HG03558 (cell line): Measurements from ENCODE around the gene KLHL7.
"Not testable (repeated sequence)": the region's sequence is repeated elsewhere in the genome, so short reads cannot be mapped to it uniquely, and the experiment has no call there.

Experiments used
- ATAC-seq: cut with Tn5 transposase; IDR thresholded peaks from one replicate; pipeline ENCODE4 v1.9.1; 2021; ENCODE audit warnings: moderate number of reproducible peaks; ENCODE audit not compliant: unreplicated experiment; ENCODE audit errors: extremely low read depth

KLHL7 gene

DNA sequence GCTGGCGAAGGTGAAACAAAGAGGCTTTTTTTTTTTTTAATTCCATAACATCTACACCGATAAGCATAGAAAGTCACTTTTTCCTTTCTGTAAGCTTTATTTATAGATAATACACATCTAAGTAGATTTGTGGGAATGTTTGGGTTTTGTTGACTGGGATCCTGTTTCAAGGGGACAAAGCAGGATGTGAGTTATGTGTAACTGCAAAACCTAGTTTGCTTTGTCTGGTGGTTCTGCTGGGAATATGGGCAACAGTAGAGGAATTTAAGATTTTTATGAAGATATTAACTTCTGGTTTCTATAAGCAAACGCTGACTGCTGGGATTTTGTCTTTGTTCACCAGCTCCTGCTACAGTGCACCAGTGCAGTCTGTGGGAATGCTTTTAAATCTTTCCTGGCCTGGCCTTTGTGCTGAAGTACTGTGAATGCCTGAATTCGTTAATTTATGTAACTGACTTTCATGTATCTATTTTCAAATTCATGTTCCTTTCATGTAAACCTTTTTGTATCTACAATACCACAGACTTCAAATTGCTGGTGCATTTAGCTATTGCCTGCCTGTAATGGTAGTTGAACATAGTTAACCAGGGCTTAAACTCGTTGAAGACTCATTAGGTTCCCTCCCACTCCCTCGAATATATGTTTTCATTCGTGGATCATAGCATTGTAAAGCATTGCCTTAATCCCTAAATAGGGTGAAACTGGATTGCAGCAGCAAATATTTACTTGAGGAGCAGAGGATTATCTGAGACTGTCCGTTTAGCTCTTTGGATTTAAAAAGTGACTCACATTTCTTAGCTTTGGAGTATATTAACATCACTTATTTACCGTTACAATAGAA, 1.5 kb downstream of the KLHL7 start:
- no peak for ATAC-seq

DNA sequence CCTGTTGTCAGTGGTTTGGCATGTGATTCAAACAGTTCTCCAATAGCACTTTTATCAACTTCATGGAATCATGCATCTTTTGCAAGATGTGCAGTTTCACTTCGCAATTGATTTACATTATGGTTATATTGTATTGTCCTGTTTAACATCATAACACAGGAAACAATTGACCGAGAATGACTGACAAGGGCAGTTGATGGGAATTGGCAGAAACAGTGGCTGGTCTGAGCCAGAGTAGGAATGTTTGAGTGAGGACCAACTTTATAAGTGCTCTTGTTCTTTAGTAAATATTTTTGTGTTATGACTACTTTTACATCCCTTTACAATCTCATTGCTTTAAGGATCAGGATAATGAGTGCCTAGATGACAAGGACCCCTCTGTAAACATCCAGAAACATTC, 2.2 kb downstream of the KLHL7 start:
- ATAC-seq, result no peak

DNA sequence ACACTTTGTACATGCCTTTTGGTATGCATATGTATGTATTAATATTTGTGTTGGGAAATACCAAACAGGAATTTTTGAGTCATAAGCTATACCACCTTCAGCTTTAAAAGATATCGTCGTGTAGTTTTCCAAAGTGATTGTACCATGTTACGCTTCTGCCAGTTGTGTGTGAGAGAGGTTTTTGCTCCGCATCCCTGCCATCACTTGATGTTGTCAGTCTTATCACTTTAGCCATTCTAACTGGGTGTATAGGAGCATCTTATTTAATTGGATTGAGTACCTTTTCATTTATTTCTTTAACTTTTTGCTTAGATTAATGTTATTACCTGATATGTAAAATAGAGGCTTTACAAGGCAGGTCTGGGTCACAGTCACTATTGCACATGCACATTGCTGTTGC, 3.4 kb downstream of the KLHL7 start:
- no peak for ATAC-seq

DNA sequence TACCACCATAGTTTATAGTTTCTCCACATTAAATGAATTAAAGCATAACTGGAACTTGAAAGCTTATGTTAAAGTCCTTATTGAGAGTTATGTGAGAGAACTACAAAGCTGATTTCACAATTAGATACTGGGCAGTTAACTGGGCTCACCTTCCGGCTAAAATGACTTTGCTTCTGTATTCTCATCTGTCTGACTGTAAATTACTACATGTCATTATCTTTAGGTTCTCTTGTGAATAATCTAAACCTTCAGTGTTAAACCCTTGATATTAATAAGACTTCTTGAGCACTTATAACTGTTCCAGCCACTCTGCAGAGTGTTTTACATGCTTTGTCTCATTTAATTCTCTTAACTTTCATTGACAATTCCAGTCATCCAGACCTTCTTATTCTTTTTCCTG, 3.9 kb downstream of the KLHL7 start:
- ATAC-seq, result no peak

DNA sequence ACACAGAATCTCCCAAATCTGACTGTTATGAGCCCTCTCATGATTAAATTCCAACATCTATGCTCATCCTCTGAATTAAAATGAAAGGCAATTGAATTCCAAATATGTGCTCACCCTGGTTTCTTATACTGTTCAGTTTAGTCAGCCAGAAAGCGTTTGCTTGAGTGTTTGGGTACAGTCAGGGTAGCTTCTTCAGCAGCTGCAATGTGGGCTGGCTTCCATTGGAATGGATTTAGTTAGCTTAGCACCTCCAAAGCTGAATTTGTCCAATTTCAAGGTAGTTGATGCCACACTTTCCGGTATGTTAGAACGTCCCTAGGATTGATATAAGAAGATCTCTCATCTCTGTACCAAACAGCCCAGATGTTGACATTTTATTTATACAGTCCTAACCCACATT, 9.3 kb downstream of the KLHL7 start:
- no peak for ATAC-seq

DNA sequence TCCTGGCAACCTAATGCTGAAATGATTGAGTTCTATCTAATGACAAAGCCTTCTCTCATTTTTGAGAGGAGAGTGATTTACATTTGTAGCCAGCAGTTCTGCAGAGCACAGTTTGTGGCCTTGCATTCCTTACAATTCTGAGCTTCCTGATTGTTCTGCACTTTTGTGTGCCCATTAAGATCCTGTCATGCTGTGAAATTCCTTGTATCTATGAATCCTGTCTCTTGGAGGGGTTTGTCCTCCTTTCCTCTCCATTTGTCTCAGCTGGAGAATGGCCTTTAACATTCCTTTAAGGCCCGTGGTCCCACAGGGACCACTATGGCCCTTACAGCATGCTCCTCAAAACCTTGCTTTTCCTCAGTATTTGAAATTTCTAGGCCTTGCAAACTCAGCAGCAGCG, 10.4 kb downstream of the KLHL7 start:
- ATAC-seq, result no peak

DNA sequence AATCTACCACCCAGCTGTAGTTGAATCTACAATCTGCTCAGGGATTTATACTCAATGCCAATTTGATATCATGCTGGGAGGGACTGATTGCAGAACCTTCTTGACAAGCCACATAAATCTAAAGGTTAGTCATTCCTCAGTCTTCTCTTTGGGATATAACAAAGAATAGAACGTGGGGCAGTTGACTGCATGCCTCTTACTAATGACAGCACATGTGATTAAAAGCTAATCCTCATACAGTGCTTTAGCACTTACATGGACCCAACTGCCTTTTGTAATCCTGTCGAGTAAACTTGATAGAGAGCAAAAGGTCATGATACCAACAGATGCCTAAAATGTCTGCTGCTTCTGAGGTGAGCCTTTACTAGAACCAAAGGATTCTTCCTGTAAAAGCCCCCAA, 12.3 kb downstream of the KLHL7 start:
- ATAC-seq, result no peak

DNA sequence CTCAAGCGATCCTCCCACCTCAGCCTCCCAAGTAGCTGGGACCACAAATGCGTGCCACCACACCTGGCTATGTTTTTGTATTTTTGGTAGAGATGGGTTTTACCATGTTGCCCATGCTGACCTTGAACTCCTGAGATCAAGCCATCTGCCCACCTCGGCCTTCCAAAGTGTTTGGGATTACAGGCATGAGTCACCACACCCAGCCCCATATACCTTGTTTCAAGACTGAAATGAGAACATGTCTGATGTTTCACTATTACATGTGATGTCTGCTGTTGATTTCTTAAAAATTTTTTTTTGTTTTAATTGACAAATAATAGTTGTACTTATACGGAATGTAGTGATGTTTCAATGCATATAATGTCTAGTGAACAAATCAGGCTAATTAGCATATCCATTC, 14.5 kb downstream of the KLHL7 start:
- ATAC-seq, result no peak

DNA sequence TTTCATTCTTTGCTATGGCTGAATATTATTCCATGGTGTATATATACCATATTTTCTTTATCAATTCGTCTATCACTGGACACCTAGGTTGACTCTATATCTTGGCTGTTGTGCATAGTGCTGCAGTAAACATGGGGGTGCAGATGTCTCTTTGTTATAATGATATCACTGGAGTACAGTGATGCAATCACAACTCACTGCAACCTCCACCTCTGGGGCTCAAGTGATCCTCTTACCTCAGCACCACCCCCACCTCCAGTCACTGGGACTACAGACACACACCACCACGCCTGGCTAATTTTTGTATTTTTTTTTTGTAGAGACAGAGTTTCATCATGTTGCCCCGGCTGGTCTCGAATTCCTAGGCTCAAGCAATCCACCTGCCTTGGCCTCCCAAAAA, 15.6 kb downstream of the KLHL7 start:
- ATAC-seq, result no peak

DNA sequence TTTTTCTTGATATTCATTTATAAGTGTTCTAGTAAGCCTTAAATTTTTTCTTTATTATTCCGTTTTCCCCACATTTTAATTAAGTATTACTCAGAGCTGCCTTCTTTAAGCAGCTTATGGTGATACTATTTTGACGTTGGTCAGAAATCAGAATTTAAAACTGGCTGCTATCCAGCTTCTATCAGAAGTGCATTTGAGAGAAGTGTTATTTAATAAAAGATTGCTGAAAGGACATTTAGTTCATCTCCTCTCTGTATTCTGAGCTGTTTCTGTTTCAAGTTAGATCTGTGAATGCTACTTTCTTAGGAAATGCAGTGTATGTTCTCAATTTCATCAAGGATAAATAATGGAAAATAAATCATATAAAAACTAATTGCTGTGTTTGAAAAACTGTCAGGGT, 17.4 kb downstream of the KLHL7 start:
- ATAC-seq, result no peak

DNA sequence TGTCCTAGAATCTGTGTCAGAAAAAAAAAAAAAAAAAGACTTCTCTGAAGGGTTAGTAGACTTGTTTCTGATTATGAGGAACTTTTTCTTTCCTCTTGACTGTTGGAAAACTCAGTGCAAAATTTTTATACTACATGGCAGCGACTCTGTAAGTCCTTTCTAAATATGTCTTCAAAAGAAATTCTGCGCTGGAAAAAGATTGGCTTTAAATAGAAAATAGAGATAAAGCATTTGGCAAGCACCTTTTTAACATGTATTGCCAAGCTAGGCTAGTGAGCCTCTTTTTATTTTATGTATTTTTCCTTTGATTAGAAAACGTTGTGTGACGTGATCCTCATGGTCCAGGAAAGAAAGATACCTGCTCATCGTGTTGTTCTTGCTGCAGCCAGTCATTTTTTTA, 17.9 kb downstream of the KLHL7 start:
- ATAC-seq, result no peak

DNA sequence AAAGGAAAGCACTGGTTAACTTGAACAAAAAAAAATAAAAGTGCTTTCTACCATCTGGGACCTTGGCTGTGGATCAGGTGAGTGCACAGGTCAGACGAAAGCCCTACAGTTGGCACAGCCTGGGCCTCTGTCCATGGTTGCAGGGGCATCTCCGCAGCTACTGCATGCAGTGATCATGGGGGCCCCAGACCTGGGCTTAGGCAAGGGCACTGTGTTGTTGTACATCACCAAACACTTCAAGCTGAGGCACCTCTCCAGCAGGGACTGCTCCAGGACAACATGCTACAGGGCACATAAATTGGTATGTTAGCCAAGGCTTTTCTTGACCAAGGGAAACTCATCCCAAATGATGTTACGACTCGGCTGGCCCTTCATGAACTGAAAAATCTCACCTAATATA, 23.5 kb downstream of the KLHL7 start:
- ATAC-seq, result no peak

DNA sequence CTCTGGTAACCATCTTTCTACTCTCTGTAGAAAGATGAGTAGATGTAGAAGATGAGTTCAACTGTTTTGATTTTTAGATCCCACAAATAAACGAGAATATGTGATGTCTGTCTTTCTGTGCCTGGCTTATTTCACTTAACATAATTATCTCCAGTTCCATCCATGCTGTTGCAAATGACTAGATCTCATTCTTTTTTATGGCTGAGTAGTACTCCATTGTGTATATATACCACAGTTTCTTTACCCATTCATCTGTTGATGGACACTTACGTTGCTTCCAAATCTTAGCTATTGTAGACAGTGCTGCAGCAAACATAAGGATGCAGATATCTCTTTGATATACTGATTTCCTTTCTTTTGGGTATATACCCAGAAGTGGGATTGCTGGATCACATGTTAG, 26.2 kb downstream of the KLHL7 start:
- ATAC-seq, result not testable (repeated sequence)

DNA sequence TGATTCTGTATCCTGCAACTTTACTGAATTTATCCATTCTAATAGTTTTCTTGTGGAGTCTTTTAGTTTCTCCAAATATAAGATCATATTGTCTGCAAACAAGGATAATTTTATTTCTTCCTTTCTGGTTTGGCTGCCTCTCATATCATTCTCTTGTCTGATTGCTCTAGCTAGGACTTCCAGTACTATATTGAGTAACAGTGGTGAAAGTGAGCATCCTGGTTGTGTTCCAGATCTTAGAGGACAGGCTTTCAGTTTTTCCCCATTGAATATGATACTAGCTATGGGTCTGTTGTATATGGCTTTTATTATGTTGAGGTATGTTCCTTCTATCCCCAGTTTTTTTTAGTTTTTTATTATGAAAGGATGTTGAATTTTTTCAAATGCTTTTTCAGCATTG, 28.2 kb downstream of the KLHL7 start:
- ATAC-seq, result no peak

DNA sequence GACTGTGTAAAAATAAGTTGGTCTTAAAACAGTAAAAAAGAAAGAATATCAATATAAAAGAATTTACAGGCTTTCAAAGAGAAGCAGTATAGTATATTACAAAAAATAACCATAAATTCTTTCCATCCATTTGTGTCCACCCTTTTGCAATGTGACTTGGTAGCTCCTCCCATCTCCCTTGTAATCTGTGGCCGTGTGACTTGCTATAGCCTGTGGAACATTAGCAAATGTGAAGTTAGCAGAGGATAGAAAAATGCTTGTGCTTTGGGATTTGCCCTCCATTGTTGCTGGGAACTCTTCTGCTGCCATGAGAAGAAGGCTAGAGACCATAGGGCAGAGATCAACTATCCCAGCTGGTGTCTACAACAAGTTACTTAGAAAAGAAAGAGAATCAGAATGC, 30.2 kb downstream of the KLHL7 start:
- no peak for ATAC-seq

DNA sequence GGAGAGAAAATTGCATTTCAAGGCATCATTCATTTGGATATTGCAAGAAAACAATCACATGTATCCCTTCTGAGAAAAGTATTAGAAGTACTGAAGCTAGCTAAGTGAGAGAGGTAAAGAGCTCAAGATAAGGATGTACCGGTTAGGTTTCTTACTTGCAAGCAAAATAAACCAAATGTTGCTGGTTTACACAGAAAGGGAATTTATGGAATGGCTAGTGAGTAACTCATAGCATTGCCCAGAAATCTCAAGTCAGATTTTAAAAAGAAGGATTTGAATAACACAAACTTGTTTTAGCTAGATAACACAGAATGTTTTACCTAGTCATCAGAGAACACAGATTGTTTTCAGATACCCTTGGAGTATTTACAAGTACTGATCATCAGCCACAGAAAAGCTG, 30.6 kb downstream of the KLHL7 start:
- ATAC-seq, result no peak

DNA sequence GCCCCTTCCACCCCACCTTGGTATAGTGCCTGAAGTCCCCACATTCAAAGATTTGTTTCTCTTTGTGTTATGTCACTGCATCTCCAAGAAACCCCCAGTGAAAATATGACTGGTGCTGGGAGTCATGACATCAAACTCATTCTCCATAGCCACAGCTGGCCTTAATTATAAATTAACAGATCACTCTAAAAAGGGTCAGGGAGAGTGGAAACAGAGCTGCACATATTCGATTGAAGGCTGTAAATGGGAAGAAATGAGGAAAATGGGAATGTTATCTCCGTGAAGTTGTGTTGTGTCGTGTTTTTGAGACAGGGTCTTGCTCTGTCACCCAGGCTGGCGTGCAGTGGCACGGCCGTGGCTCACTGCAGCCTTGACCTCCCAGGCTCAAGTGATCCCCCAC, 52.1 kb downstream of the KLHL7 start:
- no peak for ATAC-seq

DNA sequence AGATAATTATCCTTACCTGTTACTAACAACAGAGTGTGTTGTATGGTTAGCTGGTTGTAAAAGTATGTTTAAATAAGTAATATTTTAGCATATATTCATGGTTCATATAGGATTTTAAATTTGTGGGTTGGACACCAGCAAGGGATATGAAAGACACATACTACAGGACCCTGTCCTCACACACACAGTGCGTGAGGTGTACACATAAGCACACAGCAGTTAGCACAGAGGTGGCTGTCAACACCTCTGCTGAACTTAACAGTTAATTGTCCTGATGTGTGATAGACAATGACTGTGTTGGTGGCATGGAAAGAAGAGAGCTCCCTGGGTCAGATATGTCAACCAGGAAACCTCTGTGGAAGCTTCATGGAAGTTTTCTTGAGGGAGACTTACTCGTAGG, 53.0 kb downstream of the KLHL7 start:
- ATAC-seq, result no peak

DNA sequence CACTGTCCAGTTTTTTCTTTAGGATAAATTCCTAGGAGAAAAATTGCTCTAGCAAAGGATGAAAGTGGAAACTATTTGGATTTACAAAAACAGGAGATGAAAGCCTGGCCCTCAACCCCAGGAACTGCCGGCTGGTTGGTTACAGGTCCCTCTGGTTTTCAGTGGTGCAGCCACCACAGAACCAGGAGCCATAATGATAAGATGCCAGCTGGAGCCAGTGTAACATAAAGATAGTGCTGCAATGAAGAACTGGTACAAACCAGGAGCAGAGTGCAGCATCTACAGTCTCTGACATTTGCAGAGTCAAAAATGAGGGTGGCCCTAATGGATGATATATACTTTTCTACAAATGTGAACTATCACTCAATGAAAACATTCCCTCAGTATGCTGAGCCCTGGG, 55.9 kb downstream of the KLHL7 start:
- no peak for ATAC-seq

DNA sequence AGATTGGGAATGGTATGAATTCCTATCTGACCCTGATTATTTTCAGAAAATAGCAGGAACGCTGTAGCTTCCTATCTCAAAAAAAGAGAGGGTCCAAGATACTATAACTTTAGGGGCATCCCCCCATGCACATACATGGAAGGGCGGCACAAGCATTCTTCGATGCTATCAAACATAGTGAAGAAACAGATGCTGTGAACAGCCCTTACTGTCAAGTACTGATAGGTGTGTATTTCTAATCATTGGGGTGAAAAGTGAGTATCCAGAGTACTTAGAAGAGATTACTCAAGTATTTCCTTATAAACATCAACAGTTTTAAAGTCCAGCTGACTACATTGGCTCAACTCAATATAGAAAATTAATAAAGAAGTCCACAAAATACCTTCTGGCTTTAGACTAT, 59.3 kb downstream of the KLHL7 start:
- no peak for ATAC-seq

DNA sequence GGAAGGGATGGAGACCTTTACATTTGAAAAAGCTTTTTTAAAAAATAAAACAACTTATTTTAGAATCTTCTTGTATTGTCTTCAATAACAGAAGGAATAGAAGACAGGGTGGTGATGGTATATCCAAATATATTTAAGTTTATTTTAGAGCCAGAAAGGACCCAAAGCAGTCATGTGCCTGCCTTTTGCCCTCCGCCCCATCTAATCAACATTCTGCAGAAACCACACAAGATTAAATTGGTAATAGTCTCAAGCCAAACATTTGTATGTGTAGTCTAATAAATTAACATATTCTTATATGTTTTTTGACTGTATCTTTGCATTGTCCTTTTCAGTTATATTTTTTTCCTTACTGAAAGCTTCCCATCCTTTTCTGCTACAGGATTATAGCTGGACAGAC, 59.7 kb downstream of the KLHL7 start:
- ATAC-seq, result no peak

DNA sequence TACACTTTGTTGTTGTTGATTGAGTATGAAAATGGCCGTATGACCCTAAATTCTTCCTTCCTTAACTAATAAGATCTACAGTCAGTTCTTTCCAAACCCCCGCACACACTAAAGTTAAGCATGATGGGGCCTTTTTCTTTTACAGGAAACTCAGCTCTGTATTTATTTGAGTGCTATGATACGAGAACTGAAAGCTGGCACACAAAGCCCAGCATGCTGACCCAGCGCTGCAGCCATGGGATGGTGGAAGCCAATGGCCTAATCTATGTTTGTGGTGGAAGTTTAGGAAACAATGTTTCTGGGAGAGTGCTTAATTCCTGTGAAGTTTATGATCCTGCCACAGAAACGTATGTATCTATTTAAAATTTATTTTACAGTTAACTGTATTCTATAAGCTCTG, 62.1 kb downstream of the KLHL7 start:
- ATAC-seq, result no peak
